Fibroblast of skin of left biceps (primary cell): ENCODE data around the gene XYLB.
A peak's percentile ranks its signal among the peaks of the same experiment; 100 is the strongest.
"Not testable (repeated sequence)": the region's sequence is repeated elsewhere in the genome, so short reads cannot be mapped to it uniquely, and the experiment has no call there.

Source experiments
- DNase-seq, 2 experiments: peaks; one replicate each; pipeline ENCODE4 v3.0.0-alpha.2; 2013; ENCODE audit warnings: low read depth in 2 of 2

Gene XYLB

DNA sequence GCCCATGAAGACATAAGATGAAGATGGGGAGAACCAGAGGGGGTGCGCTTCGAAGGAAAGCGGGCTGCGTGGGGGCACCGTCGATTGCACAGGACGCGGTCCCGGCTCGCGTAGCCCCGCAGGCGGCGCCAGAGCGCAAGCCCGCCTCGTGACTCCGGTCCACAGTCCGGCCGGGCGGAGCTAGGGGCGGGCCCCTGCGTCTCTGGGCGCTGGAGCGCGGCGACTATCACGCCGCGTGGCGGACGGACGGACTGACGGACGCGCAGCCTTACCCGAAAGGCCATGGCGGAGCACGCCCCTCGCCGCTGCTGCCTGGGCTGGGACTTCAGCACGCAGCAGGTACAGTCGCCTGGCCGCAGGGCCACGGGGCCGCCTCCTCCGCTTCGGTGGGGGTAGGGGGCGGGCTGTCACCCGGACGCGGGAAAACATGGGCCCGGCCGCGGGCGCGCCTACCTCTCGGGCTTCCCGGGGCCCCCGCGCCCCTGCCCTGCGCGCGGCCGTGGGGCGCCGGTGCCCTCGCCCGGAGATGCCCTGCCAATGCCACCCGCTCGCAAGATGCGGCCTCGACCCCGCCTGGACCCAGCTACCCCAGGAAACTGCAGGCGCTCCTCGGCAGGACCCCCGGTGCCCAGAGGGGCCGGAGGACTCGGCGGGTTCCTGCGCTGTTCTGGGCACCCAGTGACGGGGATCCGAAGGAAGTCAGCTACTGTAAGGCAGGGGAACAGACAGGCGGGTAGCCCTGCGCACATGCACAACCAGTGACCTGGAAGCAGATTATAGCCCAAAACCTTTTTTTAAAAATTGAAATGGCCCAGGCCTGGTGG, at the start of gene XYLB:
Gene XYLB, plus strand, starts transcription at position 199 of the 824 bp plus-strand sequence. Its CDS starts 84 bp downstream, at position 283.
- DNase-seq, result peak; percentile 29 to 35

DNA sequence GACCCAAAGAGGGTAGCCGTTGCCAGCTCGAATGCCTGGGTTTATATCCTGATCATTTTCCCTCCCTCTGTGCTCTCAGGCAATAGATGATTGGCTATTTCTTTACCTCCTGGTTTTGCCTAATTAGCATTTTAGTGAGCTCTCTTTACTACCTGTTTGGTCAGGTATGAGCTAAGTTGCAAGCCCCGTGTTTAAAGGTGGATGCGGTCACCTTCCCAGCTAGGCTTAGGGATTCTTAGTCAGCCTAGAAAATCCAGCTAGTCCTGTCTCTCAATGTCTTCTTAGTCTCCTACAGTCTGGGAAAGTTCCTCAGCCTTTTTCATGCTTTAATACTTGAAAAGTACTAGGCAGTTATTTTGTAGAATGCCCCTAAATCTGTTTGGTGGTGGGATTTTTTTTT, 49.5 kb upstream of the XYLB start:
- not testable (repeated sequence) for DNase-seq

GRCh38 chr3:38297537-38297936, 49.0 kb upstream of the XYLB start:
- DNase-seq, result no peak

GRCh38 chr3:38297947-38298711, 48.5 kb upstream of the XYLB start:
- no peak for DNase-seq

DNA sequence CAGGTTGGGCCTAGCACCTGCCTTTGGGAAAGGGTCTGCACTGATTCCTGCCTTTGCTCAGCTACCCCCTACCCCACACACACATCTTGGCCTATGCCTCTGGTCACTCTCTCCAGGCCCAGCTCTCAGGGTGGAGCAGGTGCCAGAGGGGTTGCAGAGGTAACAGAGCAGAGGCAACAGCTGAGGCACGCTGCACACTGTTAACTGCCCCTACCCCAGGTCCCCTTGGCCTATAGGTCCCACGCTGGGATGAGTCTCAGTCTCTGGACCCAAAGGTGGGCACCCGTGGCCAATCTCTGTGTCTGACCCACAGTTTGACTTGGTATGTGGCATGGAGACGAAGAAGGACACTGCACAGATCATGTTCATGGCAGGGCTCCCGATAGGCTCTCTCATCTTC, 39.6 kb upstream of the XYLB start:
- DNase-seq, result no peak

DNA sequence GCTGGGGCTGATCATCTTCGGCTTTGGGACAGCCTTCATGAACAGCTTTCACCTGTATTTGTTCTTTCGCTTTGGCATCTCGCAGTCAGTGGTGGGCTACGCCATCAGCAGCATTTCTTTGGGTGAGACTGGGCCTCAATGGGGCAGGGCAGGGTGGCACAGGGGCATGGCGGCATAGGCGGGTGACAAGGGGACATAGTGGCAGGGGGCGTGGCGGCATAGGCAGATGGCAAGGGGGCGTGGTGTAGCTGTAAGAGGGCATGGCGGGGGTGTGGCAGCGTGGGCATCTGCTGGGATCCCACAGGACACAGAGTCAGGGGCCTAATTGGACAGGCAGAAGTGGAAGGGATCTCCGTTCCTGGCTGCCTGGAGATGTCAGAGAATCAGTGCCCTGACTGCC, 39.0 kb upstream of the XYLB start:
- no peak for DNase-seq

DNA sequence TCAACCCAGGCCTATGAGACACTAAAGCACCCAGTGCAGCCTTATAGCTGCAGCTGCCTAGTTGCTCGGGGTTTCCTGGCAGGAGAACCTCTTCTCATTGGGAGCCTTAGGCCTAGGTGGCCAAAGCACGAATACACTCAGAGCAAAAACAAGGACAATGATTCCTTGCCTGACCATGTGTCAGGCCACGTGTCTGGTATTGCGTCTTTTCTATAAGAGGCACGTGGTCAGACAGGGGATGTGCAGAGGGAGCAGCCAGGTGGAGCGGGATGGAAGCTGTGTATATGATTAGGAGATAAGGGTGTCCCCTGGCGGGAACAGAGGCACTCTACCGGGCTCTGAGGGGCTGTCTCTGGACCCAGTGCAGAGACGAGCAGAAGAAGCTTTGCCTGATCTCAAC, 38.1 kb upstream of the XYLB start:
- DNase-seq, result no peak

DNA sequence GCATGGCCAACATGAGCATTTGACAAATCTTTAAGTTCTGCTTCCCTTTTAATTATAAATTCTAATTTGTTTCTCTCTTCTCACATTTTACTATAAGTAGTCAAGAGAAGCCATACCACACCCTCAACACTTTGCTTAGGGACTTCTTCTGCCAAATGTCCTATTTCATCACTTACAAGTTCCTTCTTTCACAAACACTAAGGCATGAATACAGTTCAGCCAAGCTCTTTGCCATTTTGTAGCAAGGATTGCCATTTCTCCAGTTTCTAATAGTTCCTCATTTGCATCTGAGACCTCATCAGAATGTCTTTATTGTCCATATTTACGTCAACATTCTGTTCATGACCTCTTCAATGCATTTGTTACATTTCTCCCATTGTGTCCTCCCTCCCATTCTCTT, 35.1 kb upstream of the XYLB start:
- no peak for DNase-seq

DNA sequence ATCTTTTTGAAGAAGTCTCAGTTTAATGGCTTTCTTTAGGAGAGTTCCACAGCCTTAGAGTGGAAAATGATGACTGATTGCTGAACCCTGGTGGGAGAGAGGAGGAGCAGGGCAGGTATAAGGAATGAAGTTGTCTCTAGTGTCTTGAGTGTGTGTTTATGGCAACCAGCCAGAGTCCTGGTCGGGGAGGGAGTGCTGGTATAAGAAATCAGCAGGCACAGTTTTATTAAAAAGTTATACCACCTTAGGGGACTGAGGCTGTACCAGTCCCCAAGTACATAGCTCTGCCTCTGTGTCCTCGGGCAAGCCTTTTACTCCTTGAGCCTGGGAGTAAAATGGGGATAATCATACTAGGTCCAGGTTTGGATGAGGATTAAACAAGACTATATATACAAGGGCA, 34.6 kb upstream of the XYLB start:
- no peak for DNase-seq

DNA sequence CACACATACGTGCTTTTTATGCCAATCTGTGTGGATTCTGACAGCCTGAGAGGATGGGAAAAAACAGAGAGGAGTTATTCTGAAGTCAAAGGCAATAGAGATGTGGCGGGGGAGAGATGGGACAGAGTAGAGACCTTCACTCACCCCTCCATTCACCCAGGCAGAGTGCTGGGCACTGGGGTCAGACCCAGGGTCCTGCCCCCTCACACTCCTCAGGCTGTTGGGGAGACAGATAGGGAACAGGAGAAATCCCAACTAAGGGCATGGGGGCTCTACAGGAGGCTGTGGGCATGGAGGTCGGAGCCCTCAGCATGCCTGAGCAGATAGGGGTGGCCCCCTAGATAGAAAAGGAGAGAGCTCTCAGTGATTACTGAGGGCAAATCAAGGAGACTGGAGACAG, 34.2 kb upstream of the XYLB start:
- DNase-seq, result no peak

DNA sequence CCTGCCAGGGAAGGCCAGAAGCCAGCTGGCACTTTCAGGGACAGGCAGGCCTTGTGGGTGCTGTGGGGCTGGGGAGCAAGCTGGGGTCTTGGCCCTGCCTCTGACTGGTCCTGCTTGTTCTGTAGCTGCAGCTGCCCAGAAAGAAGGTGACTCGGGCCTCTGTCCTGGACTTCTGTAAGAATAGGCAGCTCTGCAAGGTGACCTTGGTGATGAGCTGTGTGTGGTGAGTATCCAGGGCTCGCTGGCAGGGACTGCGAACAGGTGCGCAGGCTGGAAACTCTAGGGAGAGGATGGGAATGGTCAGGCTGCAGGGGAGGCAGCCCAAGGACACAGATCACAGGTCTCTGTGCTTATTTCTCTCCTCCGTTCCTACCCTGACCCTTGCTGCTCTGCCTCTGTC, 33.3 kb upstream of the XYLB start:
- DNase-seq, result no peak

GRCh38 chr3:38313695-38314094, 32.9 kb upstream of the XYLB start:
- no peak for DNase-seq

DNA sequence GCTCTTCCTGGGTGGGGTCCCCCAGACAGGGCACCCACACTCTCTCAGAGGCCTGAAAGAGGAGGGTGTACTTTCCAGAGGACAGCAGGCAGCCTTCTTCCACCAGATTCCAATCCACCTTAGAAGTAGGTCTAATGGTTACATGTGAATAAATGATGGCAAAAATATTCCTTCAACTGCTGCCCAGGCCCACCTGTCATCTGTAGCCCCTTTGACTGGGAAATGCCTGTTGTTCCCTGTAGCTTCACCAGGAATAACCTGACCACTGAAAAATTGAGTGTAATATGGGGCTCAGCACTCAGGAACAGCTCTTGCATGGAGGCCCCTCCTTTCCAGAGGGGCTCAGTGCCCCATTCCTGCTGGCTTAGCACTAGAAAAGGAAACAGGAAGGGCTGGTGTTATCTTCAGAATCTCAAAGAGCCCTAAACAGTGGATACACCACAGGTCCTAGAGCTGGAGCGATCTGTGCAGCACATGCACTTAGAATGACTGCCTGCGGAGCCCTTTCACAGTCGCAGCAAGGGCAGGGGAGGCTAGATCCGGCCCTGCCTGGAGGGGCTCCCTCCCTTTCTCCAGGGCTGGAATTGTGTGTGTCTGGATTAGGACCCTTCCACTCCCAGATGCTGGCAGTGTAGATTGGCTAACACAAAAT, 32.3 kb upstream of the XYLB start:
- DNase-seq, result no peak

DNA sequence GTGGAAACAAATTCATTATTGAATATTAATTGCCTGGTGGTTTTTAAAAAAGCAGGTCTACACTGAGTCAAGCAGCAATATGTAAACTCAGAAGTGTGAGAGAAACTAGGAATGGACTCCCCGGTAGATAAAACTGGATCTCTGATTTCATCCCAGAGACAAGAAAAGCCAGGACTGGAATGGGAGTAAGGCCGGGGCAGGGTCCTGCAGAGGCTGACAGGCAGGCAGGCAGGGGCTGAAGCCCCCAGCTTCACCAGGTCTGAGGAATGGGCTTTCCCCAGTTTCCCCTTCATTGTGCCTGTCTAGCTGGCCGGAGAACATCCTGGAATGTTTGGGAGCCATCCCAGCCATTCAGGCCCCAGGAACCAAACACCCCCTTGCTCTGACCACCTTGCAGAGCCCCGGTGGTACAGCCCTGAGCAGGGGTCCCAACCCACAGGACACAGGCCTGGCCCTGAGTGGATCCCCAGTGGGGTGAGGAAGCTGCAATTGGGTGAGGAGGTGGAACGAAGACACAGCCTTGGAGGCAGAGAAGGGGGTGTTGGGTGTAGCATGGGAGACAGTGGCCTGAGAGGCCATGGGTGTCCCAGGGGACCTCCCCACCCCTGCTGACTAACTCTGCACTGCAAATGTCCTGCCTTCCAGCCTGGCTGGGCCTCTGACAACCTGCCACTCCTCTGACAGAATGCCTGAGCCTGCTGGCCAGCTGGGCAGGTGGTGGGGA, 31.7 kb upstream of the XYLB start:
- no peak for DNase-seq

GRCh38 chr3:38315488-38316230, 30.9 kb upstream of the XYLB start:
- DNase-seq, result no peak

- no peak for DNase-seq
These were observed 30.0 kb upstream of the XYLB start for GRCh38 chr3:38316356-38317191.

DNA sequence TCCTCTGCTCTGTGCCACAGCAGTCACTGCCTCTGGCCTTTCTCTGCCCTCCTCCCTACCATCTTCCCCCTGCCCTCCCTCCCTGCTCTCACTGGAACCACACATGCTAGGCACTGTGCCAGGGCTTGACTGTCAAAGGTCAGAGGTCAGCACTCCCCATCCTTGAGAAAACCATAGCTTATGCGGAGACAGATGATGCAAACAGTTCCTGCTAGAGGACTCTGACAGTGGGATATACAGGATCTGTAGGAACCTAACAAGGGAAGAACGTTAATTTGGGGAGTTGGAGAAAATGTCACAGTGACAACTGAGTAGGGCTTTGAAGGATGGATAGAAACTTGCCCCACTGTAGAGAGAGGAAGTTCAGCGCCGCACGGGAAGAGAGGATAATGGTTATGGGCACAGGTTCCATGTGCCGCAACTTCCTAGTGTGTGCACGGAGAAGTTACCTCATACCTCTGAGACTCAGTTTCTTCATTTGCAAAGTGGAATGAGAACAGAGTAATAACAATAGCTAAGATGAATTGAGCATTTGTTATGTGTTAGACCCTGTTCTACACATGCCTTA, 29.3 kb upstream of the XYLB start:
- no peak for DNase-seq

GRCh38 chr3:38318766-38319671, 27.6 kb upstream of the XYLB start:
- no peak for DNase-seq

DNA sequence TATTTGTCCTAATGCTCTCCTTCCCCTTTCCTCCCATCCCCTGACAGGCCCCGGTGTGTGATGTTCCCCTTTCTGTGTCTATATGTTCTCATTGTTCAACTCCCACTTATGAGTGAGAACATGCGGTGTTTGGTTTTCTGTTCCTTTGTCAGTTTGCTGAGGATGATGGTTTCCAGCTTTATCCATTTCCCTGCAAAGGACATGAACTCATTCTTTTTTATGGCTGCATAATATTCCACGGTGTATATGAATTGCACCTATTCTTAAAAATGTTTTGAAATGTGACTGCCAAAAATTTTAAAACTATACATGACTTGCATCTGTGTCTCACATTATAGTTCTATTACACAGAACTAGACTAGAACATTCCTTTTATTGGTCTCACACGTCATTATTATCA, 25.9 kb upstream of the XYLB start:
- not testable (repeated sequence) for DNase-seq
